ENCODE measurements around the gene PRRG1.
"Not testable (repeated sequence)": the region's sequence is repeated elsewhere in the genome, so short reads cannot be mapped to it uniquely, and the experiment has no call there.

Gene PRRG1

DNA sequence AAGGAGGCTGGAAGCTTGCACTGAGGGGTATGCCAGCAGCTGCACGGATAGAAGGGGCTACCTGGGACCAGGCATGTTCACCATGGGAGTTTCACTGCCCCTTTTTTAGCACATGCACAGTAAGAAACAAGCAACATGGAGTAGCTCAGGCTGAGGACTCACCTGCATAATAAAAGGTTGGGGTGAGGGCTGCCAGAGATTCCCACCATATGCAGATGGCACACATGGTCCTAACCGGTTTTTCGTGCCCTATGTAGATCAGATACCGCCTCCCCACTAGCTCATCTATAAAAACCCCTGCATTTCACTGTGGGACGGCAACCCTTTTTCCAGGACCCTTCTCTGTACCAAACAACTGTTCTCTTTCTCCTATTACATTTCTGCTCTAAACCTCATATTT is 125.3 kb downstream of the PRRG1 start:
- DNase-seq, result no peak

DNA sequence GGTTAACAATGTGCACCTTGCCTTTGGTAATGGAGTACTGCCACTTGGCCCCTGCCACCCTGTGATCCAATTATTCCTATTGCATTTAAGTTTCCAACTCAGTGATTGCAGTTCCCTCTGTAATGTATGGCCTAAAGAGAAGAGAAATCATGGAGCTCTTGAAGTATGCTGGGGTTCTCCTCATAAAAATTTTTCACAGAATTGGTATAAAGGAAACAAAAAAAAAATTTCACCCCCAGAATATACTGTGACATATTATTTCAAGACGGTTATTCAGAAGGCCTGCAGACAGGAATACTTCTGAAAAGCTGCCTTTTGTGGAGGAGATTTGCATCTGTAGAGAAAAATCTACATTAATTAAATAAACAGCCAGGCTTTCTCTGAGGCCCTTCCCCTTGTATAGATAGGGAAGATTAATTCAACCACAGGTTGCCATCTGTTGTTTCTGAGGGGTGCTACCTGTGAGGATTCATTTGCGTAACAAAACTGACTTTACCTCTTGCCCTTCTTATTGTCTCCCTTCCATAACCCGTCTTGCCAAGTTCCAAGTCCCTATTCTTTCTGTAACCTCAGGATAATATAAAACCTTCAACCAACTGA is 127.5 kb downstream of the PRRG1 start:
- no peak for DNase-seq

DNA sequence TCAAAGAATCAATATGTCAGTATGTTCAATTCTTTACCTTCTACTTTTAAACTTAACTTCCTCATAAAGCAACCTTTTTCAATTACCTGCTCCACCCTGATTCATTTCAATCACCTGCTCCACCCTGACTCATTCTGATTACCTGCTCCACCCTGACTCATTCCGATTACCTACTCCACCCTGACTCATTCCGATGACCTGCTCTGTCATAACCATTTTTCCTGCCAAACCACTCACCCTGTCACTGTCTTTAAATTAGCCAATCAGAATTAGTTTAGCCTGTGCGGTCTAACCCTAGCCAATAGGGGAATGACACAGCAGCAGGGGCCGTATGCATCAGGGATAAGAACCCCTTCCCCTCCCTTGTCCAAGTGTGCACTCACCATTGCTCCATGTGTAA is 135.2 kb downstream of the PRRG1 start:
- not testable (repeated sequence) for DNase-seq

DNA sequence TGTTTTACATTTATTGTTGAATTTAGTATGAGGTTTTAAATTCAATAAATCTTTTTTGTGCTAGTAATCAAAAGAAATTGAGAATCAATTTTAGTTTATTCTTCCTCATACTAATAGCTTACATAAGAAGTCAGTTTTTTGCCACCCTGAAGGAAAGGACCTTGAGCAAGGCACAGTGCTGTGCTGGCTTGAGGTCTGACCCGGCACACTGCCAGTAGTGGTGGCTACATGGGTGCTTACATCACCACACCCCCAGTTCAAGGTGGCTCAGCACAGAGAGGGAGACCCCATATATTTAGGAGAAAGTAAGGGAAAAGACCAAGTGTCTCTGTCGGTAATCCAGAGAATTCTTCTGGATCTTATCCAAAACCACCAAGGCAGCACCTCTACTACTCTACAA is 136.3 kb downstream of the PRRG1 start:
- DNase-seq, result no peak

DNA sequence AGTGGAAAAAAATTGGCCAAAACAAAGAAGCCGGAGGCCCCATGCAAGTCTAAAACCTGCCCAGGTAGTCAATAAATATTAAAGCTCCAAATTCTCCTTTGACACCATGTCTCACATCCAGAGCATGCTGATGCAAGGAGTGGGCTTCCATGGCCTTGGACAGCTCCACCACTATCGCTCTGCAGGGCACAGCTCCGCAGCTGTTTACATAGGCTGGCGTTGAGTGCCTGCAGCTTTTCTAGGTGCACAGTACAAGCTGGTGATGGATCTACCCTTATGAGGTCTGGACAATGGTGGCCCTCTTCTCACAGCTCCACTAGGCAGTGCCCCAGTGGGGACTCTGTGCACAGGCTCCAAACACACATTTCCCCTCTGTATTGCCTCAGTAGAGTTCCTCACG is 138.1 kb downstream of the PRRG1 start:
- no peak for DNase-seq

DNA sequence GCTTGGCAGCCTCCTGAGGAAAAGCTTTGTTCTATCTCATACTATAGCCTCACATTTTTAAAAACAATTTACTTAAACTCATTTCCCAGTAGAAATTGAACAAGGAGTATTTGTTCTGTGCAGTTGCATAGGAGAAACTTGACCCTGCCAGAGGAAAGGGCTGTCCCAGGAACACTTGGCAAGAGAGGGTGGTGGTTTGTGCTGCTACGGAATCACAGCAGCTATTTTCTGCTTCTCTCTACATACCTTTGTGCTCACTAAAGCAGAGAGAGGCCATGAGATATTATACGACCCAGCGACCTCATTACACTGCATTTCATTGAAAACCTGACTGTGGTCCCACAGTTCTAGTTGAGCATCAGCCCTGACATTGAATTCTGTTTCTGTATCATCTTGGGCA is 139.2 kb downstream of the PRRG1 start:
- no peak for DNase-seq

DNA sequence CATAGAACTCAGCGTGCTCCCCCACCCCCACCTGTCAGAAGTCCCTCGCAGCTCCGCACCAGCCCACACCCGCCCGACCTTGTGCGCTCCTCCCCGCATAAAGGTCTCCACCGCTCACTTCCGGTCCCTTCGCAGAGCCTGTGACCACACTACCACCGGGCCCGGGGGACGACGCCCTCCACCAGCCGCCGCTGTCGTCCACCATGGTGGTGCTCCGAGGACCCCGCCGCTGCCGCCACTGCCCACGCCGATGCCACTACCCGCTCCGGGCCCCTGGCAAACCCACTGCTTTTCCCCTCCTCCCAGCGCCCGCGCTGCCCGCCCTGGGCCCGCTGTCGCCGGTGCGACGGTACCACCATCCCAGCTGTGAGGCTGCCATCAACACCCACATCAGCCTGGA is 142.5 kb downstream of the PRRG1 start:
- DNase-seq, result no peak

DNA sequence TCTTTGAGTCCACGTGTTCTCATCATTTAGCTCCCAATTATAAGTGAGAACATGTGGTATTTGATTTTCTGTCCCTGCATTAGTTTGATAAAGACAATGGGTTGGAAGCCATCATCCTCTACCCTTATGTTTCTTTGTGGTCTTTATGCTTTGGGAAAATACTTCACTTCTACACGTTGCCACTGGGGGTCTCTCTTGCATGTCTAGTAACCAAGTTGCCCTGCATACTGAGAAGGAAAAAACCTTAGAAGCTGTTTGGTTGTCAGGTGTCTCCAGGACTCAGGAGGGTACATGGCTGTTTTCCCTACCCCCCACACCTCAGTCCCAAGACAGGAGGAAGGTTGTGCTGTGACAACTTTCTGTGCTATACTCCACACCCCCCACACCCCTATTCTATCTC is 146.6 kb downstream of the PRRG1 start:
- not testable (repeated sequence) for DNase-seq

DNA sequence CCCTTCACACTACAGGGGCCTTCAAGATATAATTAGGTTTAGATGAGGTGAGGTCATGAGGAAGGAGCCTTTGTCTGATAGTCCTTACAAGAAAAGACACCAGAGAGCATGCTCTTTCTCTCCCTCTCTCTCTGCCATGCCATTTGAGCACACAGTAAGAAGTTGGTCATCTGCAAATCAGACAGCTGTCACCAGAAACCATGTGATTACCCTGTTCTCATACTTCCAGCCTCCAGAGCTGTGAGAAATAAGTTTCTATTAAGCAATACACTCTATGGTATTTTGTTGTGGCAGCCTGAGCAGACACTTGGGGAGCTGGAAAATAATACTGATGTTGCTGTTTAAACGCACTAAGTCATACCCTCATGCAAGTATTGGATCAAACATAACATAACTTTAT is 148.0 kb downstream of the PRRG1 start:
- not testable (repeated sequence) for DNase-seq

DNA sequence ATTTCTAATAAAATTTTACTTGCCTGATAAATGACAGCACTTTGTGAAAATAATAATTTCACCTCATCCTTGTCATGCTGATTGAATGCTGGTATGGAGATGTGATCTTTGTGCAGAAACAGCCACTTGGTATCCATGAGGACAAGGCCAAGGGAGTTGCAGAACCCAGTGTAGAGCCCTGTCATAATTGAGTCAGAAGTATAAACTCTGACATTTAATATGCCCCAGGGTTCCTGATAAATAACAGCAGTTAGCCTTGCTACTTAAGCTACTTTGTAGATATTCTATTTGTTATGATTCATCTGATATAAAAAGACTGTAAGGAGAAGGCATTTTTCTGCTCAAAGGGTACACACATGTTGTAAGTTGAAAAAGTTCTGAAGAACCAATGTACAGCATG is 149.2 kb downstream of the PRRG1 start:
- DNase-seq, result not testable (repeated sequence)

DNA sequence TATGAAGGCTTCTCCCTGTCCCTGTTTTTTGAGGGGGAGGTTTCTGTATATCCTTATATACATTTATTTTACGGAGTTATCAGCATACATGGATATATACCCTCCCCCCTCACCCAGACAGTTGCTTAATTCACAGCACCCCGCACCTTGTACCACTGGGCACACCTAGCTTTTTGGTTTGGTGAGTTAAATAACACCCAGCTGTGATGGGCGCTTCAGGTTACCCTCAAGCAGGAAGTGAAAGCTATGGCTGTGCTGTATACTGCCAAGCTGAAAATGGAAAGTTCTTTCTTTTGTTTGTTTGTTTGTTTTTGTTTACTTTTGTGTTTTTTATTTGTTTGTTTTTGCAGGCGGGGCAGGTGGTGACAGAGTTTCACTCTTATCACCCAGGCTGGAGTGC is 150.5 kb downstream of the PRRG1 start:
- DNase-seq, result not testable (repeated sequence)

DNA sequence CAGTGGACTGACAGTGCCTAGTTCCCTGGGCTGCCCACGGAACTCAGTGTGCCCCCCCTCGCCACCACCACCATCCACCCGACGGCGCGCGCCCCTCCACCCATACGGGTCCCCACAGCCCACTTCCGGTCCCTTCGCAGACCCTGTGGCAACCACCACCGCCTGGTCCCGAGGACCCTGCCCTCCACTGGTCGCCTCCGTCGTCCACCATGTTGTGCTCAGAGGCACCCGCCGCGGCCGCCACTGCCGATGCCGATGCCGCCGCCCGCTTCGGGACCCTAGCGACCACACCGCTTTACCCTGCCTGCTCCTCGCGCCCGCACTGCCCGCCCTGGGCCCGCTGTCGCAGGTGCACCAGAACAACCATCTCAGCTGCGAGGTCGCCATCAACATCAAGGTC is 155.8 kb downstream of the PRRG1 start:
- DNase-seq, result no peak
